Jurkat, Clone E6-1 (cell line): ENCODE results near the gene RASGRP3.

Experiments used
- DNase-seq: peaks from one replicate; pipeline ENCODE4 v3.0.0-alpha.2; 2011; ENCODE audit warnings: low read depth, low spot score
- H3K4me3 ChIP-seq: 2 replicates; pipeline ENCODE4 v1.5.1; 2011; ENCODE audit warnings: mild to moderate bottlenecking, low read length, control low read depth, moderate library complexity

Gene RASGRP3

GRCh38 chr2:33552758-33553461, 76.5 kb downstream of the RASGRP3 start:
- no peak overlapping the region for H3K4me3 ChIP-seq
- no peak for DNase-seq

- no peak overlapping the region for H3K4me3 ChIP-seq
- no peak for DNase-seq
These were observed 79.2 kb downstream of the RASGRP3 start for GRCh38 chr2:33555681-33556080.

GRCh38 chr2:33559328-33559727, 82.9 kb downstream of the RASGRP3 start:
- no peak for DNase-seq
- H3K4me3 ChIP-seq: no peak overlapping the region

GRCh38 chr2:33560017-33560416, 83.6 kb downstream of the RASGRP3 start:
- DNase-seq: no peak

GRCh38 chr2:33561872-33562271, 85.4 kb downstream of the RASGRP3 start:
- H3K4me3 ChIP-seq: no peak overlapping the region
- no peak for DNase-seq

More at GRCh38 chr2:33560017-33560416, 83.6 kb downstream of the RASGRP3 start:
- H3K4me3 ChIP-seq: no peak overlapping the region

- no peak for DNase-seq
- no peak overlapping the region for H3K4me3 ChIP-seq
These were observed 94.2 kb downstream of the RASGRP3 start for GRCh38 chr2:33570681-33571080.

GRCh38 chr2:33573657-33574056, 97.2 kb downstream of the RASGRP3 start:
- H3K4me3 ChIP-seq: no peak overlapping the region
- no peak for DNase-seq

- no peak overlapping the region for H3K4me3 ChIP-seq
- DNase-seq: no peak
These were observed 100.6 kb downstream of the RASGRP3 start for GRCh38 chr2:33577084-33577483.

GRCh38 chr2:33577668-33578067, 101.2 kb downstream of the RASGRP3 start:
- DNase-seq: no peak

GRCh38 chr2:33579227-33579626, 102.8 kb downstream of the RASGRP3 start:
- no peak overlapping the region for H3K4me3 ChIP-seq
- DNase-seq: no peak

More at GRCh38 chr2:33577668-33578067, 101.2 kb downstream of the RASGRP3 start:
- H3K4me3 ChIP-seq: no peak overlapping the region

GRCh38 chr2:33581872-33582271, 105.4 kb downstream of the RASGRP3 start:
- no peak overlapping the region for H3K4me3 ChIP-seq
- DNase-seq: no peak

- no peak for DNase-seq
- H3K4me3 ChIP-seq: no peak overlapping the region
These were observed 106.9 kb downstream of the RASGRP3 start for GRCh38 chr2:33583194-33583938.

- H3K4me3 ChIP-seq: no peak overlapping the region
- no peak for DNase-seq
These were observed 110.3 kb downstream of the RASGRP3 start for GRCh38 chr2:33586766-33587165.

GRCh38 chr2:33588232-33588631, 111.8 kb downstream of the RASGRP3 start:
- no peak for DNase-seq
- no peak overlapping the region for H3K4me3 ChIP-seq

GRCh38 chr2:33589444-33589843, 113.0 kb downstream of the RASGRP3 start:
- H3K4me3 ChIP-seq: no peak overlapping the region
- no peak for DNase-seq

- H3K4me3 ChIP-seq: no peak overlapping the region
- DNase-seq: no peak
These were observed 118.9 kb downstream of the RASGRP3 start for GRCh38 chr2:33595385-33595784.

- no peak overlapping the region for H3K4me3 ChIP-seq
- DNase-seq: no peak
These were observed 120.6 kb downstream of the RASGRP3 start for GRCh38 chr2:33597026-33597425.

- peak overlapping the region; percentile 80 for H3K4me3 ChIP-seq
- no peak for DNase-seq
These were observed 122.2 kb downstream of the RASGRP3 start for GRCh38 chr2:33598561-33599174.

- peak within 1 kb of the TSS; percentile 80 for H3K4me3 ChIP-seq
- peak; percentile 91 for DNase-seq
These were observed 122.9 kb downstream of the RASGRP3 start, which contains the start of gene FAM98A for GRCh38 chr2:33599175-33599942. TSS of gene FAM98A (minus strand) at chr2:33599299. CDS start at chr2:33599221, 78 bp downstream.

- DNase-seq: no peak
- H3K4me3 ChIP-seq: peak overlapping the region; percentile 80
These were observed 123.4 kb downstream of the RASGRP3 start for GRCh38 chr2:33599943-33600192.
